ENCODE results near the gene PSAT1. TPM values are rescaled to one million over a fixed set of nuclear protein-coding genes. Genes with fewer than 3 reads are reported as not detected.

Gene PSAT1
- total RNA-seq, 4 donors from 2014 or later, result 2.5 to 6.6 (median 4.3) TPM

GRCh38 chr9:78358329-78359051 is 61.6 kb downstream of the PSAT1 start:
- Histone ChIP-seq H3K36me3 (no peaks in the 10 kb centered on the region), H3K9me3 (no peaks in the 10 kb centered on the region), H3K27ac (no peak overlapping the region), H3K4me3 (no peak overlapping the region), H3K27me3 (no peaks in the 10 kb centered on the region), H3K4me1 (no peaks in the 10 kb centered on the region)
- WGBS, 2 donors (ENCODE audit: low coverage in 1 of 2), result 68 to 75% methylated on average over 1 to 4 of the region's 17 CpGs
- TF ChIP-seq POLR2AphosphoS5 (IDR thresholded peaks at IDR 0.05) (no peak), CTCF (IDR thresholded peaks at IDR 0.05) (no peak), POLR2A (IDR thresholded peaks at IDR 0.05) (no peak), EP300 (IDR thresholded peaks at IDR 0.05) (no peak)
- no peak for ATAC-seq

- Histone ChIP-seq H3K27ac (no peak overlapping the region), H3K36me3 (no peaks in the 10 kb centered on the region), H3K4me1 (no peaks in the 10 kb centered on the region), H3K9me3 (no peaks in the 10 kb centered on the region), H3K4me3 (no peak overlapping the region), H3K27me3 (no peaks in the 10 kb centered on the region)
- TF ChIP-seq POLR2AphosphoS5 (IDR thresholded peaks at IDR 0.05) (no peak), CTCF (IDR thresholded peaks at IDR 0.05) (no peak), EP300 (IDR thresholded peaks at IDR 0.05) (no peak), POLR2A (IDR thresholded peaks at IDR 0.05) (no peak)
- WGBS, 2 donors (ENCODE audit: low coverage in 1 of 2), result 51 to 66% methylated on average over 3 of the region's 3 CpGs
- ATAC-seq, result no peak
Observed at GRCh38 chr9:78363221-78363620, 66.3 kb downstream of the PSAT1 start.

- Histone ChIP-seq H3K4me1 (no peaks in the 10 kb centered on the region), H3K4me3 (no peak overlapping the region), H3K36me3 (no peaks in the 10 kb centered on the region), H3K27ac (no peak overlapping the region), H3K27me3 (peaks cover 14% of the 10 kb centered on the region), H3K9me3 (no peaks in the 10 kb centered on the region)
- TF ChIP-seq POLR2A (IDR thresholded peaks at IDR 0.05) (no peak), POLR2AphosphoS5 (IDR thresholded peaks at IDR 0.05) (no peak), CTCF (IDR thresholded peaks at IDR 0.05) (peak in 3 of 4 experiments; percentile 35 to 54 (median 47))
- WGBS, 2 donors (ENCODE audit: low coverage in 1 of 2), result 39 to 43% methylated on average over 4 of the region's 4 CpGs
- no peak for ATAC-seq
Observed at GRCh38 chr9:78365748-78366697, 69.1 kb downstream of the PSAT1 start.

- H3K9me3 ChIP-seq, result no peaks in the 10 kb centered on the region
- peaks cover 17% of the 10 kb centered on the region for H3K27me3 ChIP-seq
- no peak for TF ChIP-seq EP300 (IDR thresholded peaks at IDR 0.05)
- no peak for TF ChIP-seq CTCF (IDR thresholded peaks at IDR 0.05)
- TF ChIP-seq POLR2AphosphoS5 (IDR thresholded peaks at IDR 0.05), result no peak
- no peak for TF ChIP-seq POLR2A (IDR thresholded peaks at IDR 0.05)
- ATAC-seq, result no peak
- H3K4me1 ChIP-seq, result no peaks in the 10 kb centered on the region
- no peak overlapping the region for H3K27ac ChIP-seq
- WGBS, 2 donors (ENCODE audit: low coverage in 1 of 2), result 92% methylated on average over 2 of the region's 3 CpGs; no CpG with 5 or more reads in 1 of the 2 donors
- no peak overlapping the region for H3K4me3 ChIP-seq
- H3K36me3 ChIP-seq, result no peaks in the 10 kb centered on the region
Observed at GRCh38 chr9:78366827-78367226, 69.9 kb downstream of the PSAT1 start.

Measured in gastroesophageal sphincter (tissue), 4 donors.